IMR-90 (cell line): ENCODE measurements around the gene CDH23. TPM values are rescaled to one million over a fixed set of nuclear protein-coding genes. Genes with fewer than 3 reads are reported as not detected.

Experiments
- ATAC-seq: fragments of 200-7000 bp; cut with Tn5 transposase; 2 replicates; pipeline ENCODE4 v1.9.1; 2020; ENCODE audit warnings: low read depth, mild to moderate bottlenecking, moderate library complexity
- BruUV-seq: library from RNA; stranded (reverse); fragments of 400-500 nt; replicated peaks from 2 replicates; lab custom pipeline; 2021; lab: Mats Ljungman, UMichigan
- CTCF ChIA-PET: fragments of 300-600 bp; formaldehyde crosslinking; extraction: SDS; loops from one replicate; lab custom pipeline; 2021; ENCODE audit warnings: antibody characterized with exemption; lab: Yijun Ruan, JAX
- POLR2A ChIA-PET: fragments of 300-600 bp; sonication (Branson Sonifier 250); formaldehyde crosslinking; loops from one replicate; lab custom pipeline; 2022; ENCODE audit warnings: antibody characterized with exemption; ENCODE audit not compliant: unreplicated experiment; lab: Charles Lee
- DNase-seq: peaks from one replicate; pipeline ENCODE4 v3.0.0; 2013
- H2AFZ ChIP-seq: replicated peaks from 2 replicates; pipeline ENCODE3; 2013; ENCODE audit warnings: low read length, mild to moderate bottlenecking; ENCODE audit not compliant: poor library complexity
- H2AK5ac ChIP-seq: 2 replicates; pipeline ENCODE4 v1.6.1; 2013; ENCODE audit warnings: low read depth, low read length, inconsistent platforms
- H2AK9ac ChIP-seq: replicated peaks from 2 replicates; pipeline ENCODE3; 2013; ENCODE audit warnings: mild to moderate bottlenecking, low read depth, low read length, moderate library complexity; ENCODE audit not compliant: poor library complexity
- H2BK120ac ChIP-seq: 2 replicates; pipeline ENCODE4 v1.6.1; 2013; ENCODE audit warnings: low read depth, low read length, inconsistent platforms
- H2BK15ac ChIP-seq: 3 replicates; pipeline ENCODE4 v1.6.1; 2013; ENCODE audit warnings: low read depth, low read length, inconsistent platforms
- H2BK20ac ChIP-seq: 2 replicates; pipeline ENCODE4 v1.6.1; 2013; ENCODE audit warnings: low read depth, mild to moderate bottlenecking, inconsistent platforms, low read length, moderate library complexity
- H2BK5ac ChIP-seq: 2 replicates; pipeline ENCODE4 v1.6.1; 2013; ENCODE audit warnings: mild to moderate bottlenecking, low read depth, low read length, inconsistent platforms; ENCODE audit not compliant: poor library complexity, severe bottlenecking
- H3K14ac ChIP-seq: replicated peaks from 2 replicates; pipeline ENCODE4 v1.6.1; 2013; ENCODE audit warnings: low read depth, low read length, inconsistent platforms
- H3K18ac ChIP-seq: 2 replicates; pipeline ENCODE4 v1.6.1; 2013; ENCODE audit warnings: low read depth, low read length, control low read depth
- H3K23ac ChIP-seq: 2 replicates; pipeline ENCODE4 v1.6.1; 2013; ENCODE audit warnings: low read depth, low read length, inconsistent platforms
- H3K27ac ChIP-seq: 2 replicates; pipeline ENCODE4 v1.5.1; 2013; ENCODE audit warnings: mild to moderate bottlenecking, control low read depth, low read length; ENCODE audit not compliant: insufficient read depth
- H3K27me3 ChIP-seq: 2 replicates; pipeline ENCODE4 v1.6.1; 2013; ENCODE audit warnings: low read length; ENCODE audit not compliant: control insufficient read depth, insufficient read depth
- H3K36me3 ChIP-seq: 2 replicates; pipeline ENCODE4 v1.6.1; 2013; ENCODE audit warnings: low read length, mixed read lengths; ENCODE audit not compliant: control insufficient read depth, insufficient read depth
- H3K4ac ChIP-seq: 2 replicates; pipeline ENCODE4 v1.6.1; 2013; ENCODE audit warnings: low read depth, low read length, inconsistent platforms
- H3K4me1 ChIP-seq: 2 replicates; pipeline ENCODE4 v1.6.1; 2013; ENCODE audit warnings: low read length, mixed read lengths; ENCODE audit not compliant: control insufficient read depth, insufficient read depth
- H3K4me2 ChIP-seq: 2 replicates; pipeline ENCODE4 v1.6.1; 2013; ENCODE audit warnings: low read depth, mild to moderate bottlenecking, control low read depth, low read length, moderate library complexity
- H3K4me3 ChIP-seq: 2 replicates; pipeline ENCODE4 v1.5.1; 2013; ENCODE audit warnings: low read depth, mild to moderate bottlenecking, control low read depth, low read length, moderate library complexity; ENCODE audit not compliant: insufficient read depth
- H3K56ac ChIP-seq: 2 replicates; pipeline ENCODE4 v1.6.1; 2013; ENCODE audit warnings: low read length, inconsistent platforms; ENCODE audit not compliant: insufficient read depth; ENCODE audit errors: extremely low read depth
- H3K79me1 ChIP-seq, 2 experiments: 2 replicates each; pipeline ENCODE4 v1.6.1; 2013; ENCODE audit warnings: low read length in 2 of 2, inconsistent platforms in 1 of 2, low read depth in 1 of 2
- H3K9ac ChIP-seq: 2 replicates; pipeline ENCODE4 v1.6.1; 2013; ENCODE audit warnings: low read depth, low read length, control low read depth
- H3K9me1 ChIP-seq: 2 replicates; pipeline ENCODE4 v1.6.1; 2013; ENCODE audit warnings: low read length, inconsistent platforms; ENCODE audit not compliant: insufficient read depth
- H3K9me3 ChIP-seq: 2 replicates; pipeline ENCODE4 v1.6.1; 2013; ENCODE audit warnings: low read length; ENCODE audit not compliant: control insufficient read depth, insufficient read depth
- H4K20me1 ChIP-seq: 2 replicates; pipeline ENCODE4 v1.6.1; 2013; ENCODE audit warnings: low read length, inconsistent platforms; ENCODE audit not compliant: insufficient read depth
- H4K5ac ChIP-seq: 2 replicates; pipeline ENCODE4 v1.6.1; 2013; ENCODE audit warnings: mild to moderate bottlenecking, low read depth, low read length, control low read depth
- H4K8ac ChIP-seq, 2 experiments: 2 replicates each; pipeline ENCODE4 v1.6.1; 2013; ENCODE audit warnings: low read depth in 2 of 2, low read length in 2 of 2, control low read depth in 1 of 2, inconsistent platforms in 1 of 2
- H4K91ac ChIP-seq: 2 replicates; pipeline ENCODE4 v1.6.1; 2013; ENCODE audit warnings: low read depth, low read length, inconsistent platforms; ENCODE audit not compliant: insufficient read depth
- CEBPB ChIP-seq: IDR thresholded peaks from 2 replicates; pipeline ENCODE4 v1.6.1; 2012; ENCODE audit warnings: low read depth, low read length, improper control_type of control experiment
- CHD1 ChIP-seq: IDR thresholded peaks from 2 replicates; pipeline ENCODE4 v1.6.1; 2012; ENCODE audit warnings: low read depth, low read length, improper control_type of control experiment
- CTCF ChIP-seq: conservative IDR thresholded peaks from 2 replicates; pipeline ENCODE4 v1.5.1; 2012; ENCODE audit warnings: mild to moderate bottlenecking, low read depth, low read length, improper control_type of control experiment
- FOS ChIP-seq: fragments of 150-350 bp; IDR thresholded peaks from 2 replicates; pipeline ENCODE4 v1.6.1; 2016; ENCODE audit warnings: low read depth, low read length
- MAFK ChIP-seq: IDR thresholded peaks from 2 replicates; pipeline ENCODE4 v1.6.1; 2012; ENCODE audit warnings: low read depth, low read length, improper control_type of control experiment
- MAZ ChIP-seq: IDR thresholded peaks from 2 replicates; pipeline ENCODE4 v1.6.1; 2012; ENCODE audit warnings: low read depth, mild to moderate bottlenecking, low read length, improper control_type of control experiment, moderate library complexity, borderline replicate concordance
- MXI1 ChIP-seq: IDR thresholded peaks from 2 replicates; pipeline ENCODE4 v1.6.1; 2012; ENCODE audit warnings: low read depth, mild to moderate bottlenecking, low read length, moderate library complexity, borderline replicate concordance
- NFE2L2 ChIP-seq: fragments of 150-350 bp; IDR thresholded peaks from 2 replicates; pipeline ENCODE4 v1.6.1; 2016; ENCODE audit warnings: low read depth, mild to moderate bottlenecking, low read length
- POLR2A ChIP-seq: IDR thresholded peaks from 2 replicates; pipeline ENCODE4 v1.6.1; 2012; ENCODE audit warnings: mild to moderate bottlenecking, low read depth, low read length
- RAD21 ChIP-seq: IDR thresholded peaks from 2 replicates; pipeline ENCODE4 v1.6.1; 2012; ENCODE audit warnings: low read length, improper control_type of control experiment
- RFX5 ChIP-seq: IDR thresholded peaks from 2 replicates; pipeline ENCODE4 v1.8.0; 2012; ENCODE audit warnings: low read depth, mild to moderate bottlenecking, low read length, moderate library complexity
- SMC3 ChIP-seq: fragments of 150-350 bp; IDR thresholded peaks from 2 replicates; pipeline ENCODE4 v1.6.1; 2016; ENCODE audit warnings: low read depth, mild to moderate bottlenecking, antibody characterized with exemption, low read length, moderate library complexity
- WGBS, 2 experiments: methylation state at CpG; one replicate each; pipeline versions ENCODE4 v1.1.5 to v1.1.7; 2013; ENCODE audit warnings: missing lambda C conversion rate in 2 of 2; ENCODE audit not compliant: insufficient read length in 1 of 2; ENCODE audit errors: extremely low coverage in 2 of 2; 5-methylcytosine and 5-hydroxymethylcytosine counted together
- dilution Hi-C: fragments of 300-500 bp; cut with HindIII; formaldehyde crosslinking; loops from one replicate; pipeline ENCODE4 v1.14.3; 2018; ENCODE audit warnings: low sequenced_read_pairs; ENCODE audit not compliant: unreplicated experiment
- in situ Hi-C: fragments of 300-500 bp; cut with MboI; formaldehyde crosslinking; loops from 3 replicates; pipeline ENCODE4 v1.14.3; 2019; ENCODE audit warnings: low sequenced_read_pairs, inconsistent platforms, mixed read lengths
- intact Hi-C: fragments of 100-400 bp; cut with micrococcal nuclease; formaldehyde crosslinking; loops from 2 replicates; pipeline ENCODE4 v1.10.0; 2022
- polyA plus RNA-seq, 3 experiments: library from polyadenylated mRNA; depleted of rRNA; stranded (reverse); fragments of >200 nt; gene quantifications; 2 replicates each; pipeline ENCODE4 v1.2.3, GENCODE V29; 2012; ENCODE audit warnings: low replicate concordance in 1 of 3
- total RNA-seq: library from RNA; depleted of rRNA; stranded (reverse); fragments of >200 nt; gene quantifications from 2 replicates; pipeline ENCODE4 v1.2.3, GENCODE V29; 2012
- TF ChIP-seq, protein P1 (sequence below): fragments of 150-350 bp; IDR thresholded peaks from 2 replicates; pipeline ENCODE4 v1.6.1; 2016; ENCODE audit warnings: low read depth, mild to moderate bottlenecking, low read length, moderate library complexity, borderline replicate concordance
- TF ChIP-seq, protein P2 (sequence below): fragments of 150-350 bp; IDR thresholded peaks from 2 replicates; pipeline ENCODE4 v1.6.1; 2017; ENCODE audit warnings: mild to moderate bottlenecking, antibody characterized with exemption, low read length, low read depth

The CDH23 gene
- total and polyA plus RNA-seq, 2 of the 4 experiments (the other 2 are of a cell fraction): under 0.01 to 0.03 TPM

DNA sequence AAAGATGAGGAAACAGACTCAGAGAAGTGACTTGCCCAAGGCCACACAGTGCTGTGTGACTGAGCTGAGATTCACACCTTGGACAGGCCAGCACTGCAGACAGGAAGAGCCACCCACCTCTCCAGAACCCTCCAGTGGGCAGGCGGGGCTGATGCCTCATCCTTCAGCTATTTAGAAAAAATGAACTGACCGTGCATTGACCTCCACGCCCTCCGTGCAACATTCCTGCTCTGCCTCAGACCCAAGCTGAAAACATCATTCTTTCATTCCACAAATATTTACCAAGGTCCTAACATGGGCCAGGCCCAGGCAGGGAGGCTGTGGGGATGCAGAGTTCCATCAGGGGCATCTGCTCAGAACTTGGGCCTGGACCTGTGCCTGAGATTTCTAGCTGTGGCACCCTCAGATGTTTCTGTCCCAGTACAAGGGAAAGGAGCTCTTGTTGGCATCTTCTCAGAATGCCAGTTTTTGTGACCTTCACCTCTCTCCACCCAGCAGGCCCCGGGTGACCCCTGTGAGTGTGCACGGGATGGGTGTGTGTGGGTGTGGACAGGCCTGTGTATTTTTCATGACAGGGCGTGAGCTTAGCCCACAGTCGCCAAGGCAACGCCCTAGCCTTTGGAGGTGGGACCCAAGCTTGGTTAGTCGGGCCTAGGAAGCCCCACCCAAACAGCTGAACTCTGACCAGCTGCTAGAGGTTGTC is 370.1 kb downstream of the CDH23 start:
- Histone ChIP-seq H4K5ac (peak overlapping the region; percentile 61), H3K27me3 (no peaks in the 10 kb centered on the region), H3K36me3 (no peaks in the 10 kb centered on the region), H3K4me1 (peaks cover 58% of the 10 kb centered on the region), H2AK5ac (peak overlapping the region; percentile 96), H3K14ac (peak overlapping the region; percentile 70), H3K9ac (peak overlapping the region; percentile 16; the same call in 1 of the 2 replicates), H2BK15ac (peak overlapping the region; percentile 96), H3K56ac (peak overlapping the region; percentile 44), H3K79me1 (peaks cover 6 to 18% of the 10 kb centered on the region in 2 experiments; a peak in 3 of 4 replicates), H2BK20ac (peak overlapping the region; percentile 94), H2AFZ (peak overlapping the region; percentile 0), H3K27ac (peak overlapping the region; percentile 83), H2BK5ac (peak overlapping the region; percentile 87), H2BK120ac (peak overlapping the region; percentile 96), H4K91ac (peak overlapping the region; percentile 95), H3K4me2 (peak overlapping the region; percentile 24), H3K23ac (peak overlapping the region; percentile 67), H3K18ac (peak overlapping the region; percentile 84), H3K9me3 (no peaks in the 10 kb centered on the region), H3K4me3 (no peak overlapping the region), H2AK9ac (peak overlapping the region; percentile 42), H3K9me1 (peaks cover 32% of the 10 kb centered on the region), H4K20me1 (no peaks in the 10 kb centered on the region), H4K8ac (peak overlapping the region; percentile 54 to 85), H3K4ac (peak overlapping the region; percentile 95)
- in situ Hi-C loops: no loop called here
- BruUV-seq: no TSS peak
- intact Hi-C loops: loop anchor here (2.0 to 5.0 kb wide), 2 partner anchors 38 to 55 kb away; no protein-coding TSS in a partner anchor
- CTCF ChIA-PET: interaction anchor here (0.6 to 0.9 kb wide), 2 partner anchors 14 to 105 kb away, joined by 3 read pairs; no protein-coding TSS in a partner anchor
- POLR2A ChIA-PET: interaction anchor here (0.7 to 1.0 kb wide), 2 partner anchors 9 to 83 kb away, joined by 3 read pairs; no protein-coding TSS in a partner anchor
- ATAC-seq: peak; percentile 87
- whole genome bisulfite sequencing, 2 experiments: 0% methylated on average over 1 of the region's 10 CpGs; no CpG with 5 or more reads in 1 of the 2 experiments
- DNase-seq: peak; percentile 95
- dilution Hi-C loops: no loop called here
- TF ChIP-seq CEBPB: no peak; the same call in 1 of the 2 replicates
- peak; percentile 77; the same call in 1 of the 2 replicates for TF ChIP-seq MAZ
- TF ChIP-seq CHD1: no peak
- no peak for TF ChIP-seq CTCF
- 0 out of 2 replicates have a peak, but pooled peaks have one; percentile 32 for TF ChIP-seq MXI1
- no peak for TF ChIP-seq POLR2A
- TF ChIP-seq SMC3: no peak
- TF ChIP-seq RFX5: no peak
- TF ChIP-seq FOS: peak; percentile 85
- TF ChIP-seq, protein P1, sequence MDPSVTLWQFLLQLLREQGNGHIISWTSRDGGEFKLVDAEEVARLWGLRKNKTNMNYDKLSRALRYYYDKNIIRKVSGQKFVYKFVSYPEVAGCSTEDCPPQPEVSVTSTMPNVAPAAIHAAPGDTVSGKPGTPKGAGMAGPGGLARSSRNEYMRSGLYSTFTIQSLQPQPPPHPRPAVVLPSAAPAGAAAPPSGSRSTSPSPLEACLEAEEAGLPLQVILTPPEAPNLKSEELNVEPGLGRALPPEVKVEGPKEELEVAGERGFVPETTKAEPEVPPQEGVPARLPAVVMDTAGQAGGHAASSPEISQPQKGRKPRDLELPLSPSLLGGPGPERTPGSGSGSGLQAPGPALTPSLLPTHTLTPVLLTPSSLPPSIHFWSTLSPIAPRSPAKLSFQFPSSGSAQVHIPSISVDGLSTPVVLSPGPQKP: no peak
- no peak for TF ChIP-seq RAD21
- peak; percentile 14; the same call in 1 of the 2 replicates for TF ChIP-seq NFE2L2
- TF ChIP-seq, protein P2, sequence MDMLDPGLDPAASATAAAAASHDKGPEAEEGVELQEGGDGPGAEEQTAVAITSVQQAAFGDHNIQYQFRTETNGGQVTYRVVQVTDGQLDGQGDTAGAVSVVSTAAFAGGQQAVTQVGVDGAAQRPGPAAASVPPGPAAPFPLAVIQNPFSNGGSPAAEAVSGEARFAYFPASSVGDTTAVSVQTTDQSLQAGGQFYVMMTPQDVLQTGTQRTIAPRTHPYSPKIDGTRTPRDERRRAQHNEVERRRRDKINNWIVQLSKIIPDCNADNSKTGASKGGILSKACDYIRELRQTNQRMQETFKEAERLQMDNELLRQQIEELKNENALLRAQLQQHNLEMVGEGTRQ: no peak
- no peak for TF ChIP-seq MAFK
